ENCODE measurements around the gene AOC2.

DNA sequence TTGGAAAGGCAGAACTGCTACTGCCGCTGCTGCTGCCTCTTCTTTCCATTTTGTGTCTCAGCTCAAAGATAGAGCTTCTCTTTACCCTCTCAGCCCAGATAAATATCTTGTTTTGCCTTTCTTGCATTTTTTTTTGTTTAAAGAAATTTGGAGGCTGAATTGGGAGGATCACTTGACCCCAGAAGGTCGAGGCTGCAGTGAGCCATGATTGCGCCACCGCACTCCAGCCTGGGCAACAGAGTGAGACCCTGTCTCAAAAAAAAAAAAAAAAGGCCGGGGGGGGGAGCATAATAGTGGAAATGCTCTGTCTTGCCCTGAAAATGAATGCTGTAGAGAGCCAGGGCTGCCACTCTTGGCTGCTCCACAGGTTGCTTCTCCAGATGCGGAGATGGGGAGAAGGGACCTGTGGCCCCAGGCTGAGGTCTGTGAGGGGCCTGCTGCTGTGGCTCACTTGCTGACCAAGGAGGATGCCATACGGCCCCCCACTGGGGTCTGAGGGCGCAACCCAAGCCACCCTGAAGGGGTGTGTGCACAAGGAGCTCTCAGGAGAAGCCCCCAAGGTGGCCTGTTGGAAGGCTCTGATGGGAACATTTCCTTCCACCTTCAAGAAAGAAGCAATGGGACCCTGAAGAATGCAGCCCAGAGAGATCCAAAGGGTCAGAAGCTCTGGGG, 34.7 kb downstream of the AOC2 start:
- TF ChIP-seq NFIC (IDR thresholded peaks at IDR 0.05; ENCODE audit: borderline replicate concordance), result no peak
- TF ChIP-seq, protein P1, sequence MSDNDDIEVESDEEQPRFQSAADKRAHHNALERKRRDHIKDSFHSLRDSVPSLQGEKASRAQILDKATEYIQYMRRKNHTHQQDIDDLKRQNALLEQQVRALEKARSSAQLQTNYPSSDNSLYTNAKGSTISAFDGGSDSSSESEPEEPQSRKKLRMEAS (IDR thresholded peaks at IDR 0.05; ENCODE audit: low read depth), result no peak
- TF ChIP-seq, protein P2, sequence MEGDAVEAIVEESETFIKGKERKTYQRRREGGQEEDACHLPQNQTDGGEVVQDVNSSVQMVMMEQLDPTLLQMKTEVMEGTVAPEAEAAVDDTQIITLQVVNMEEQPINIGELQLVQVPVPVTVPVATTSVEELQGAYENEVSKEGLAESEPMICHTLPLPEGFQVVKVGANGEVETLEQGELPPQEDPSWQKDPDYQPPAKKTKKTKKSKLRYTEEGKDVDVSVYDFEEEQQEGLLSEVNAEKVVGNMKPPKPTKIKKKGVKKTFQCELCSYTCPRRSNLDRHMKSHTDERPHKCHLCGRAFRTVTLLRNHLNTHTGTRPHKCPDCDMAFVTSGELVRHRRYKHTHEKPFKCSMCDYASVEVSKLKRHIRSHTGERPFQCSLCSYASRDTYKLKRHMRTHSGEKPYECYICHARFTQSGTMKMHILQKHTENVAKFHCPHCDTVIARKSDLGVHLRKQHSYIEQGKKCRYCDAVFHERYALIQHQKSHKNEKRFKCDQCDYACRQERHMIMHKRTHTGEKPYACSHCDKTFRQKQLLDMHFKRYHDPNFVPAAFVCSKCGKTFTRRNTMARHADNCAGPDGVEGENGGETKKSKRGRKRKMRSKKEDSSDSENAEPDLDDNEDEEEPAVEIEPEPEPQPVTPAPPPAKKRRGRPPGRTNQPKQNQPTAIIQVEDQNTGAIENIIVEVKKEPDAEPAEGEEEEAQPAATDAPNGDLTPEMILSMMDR (IDR thresholded peaks at IDR 0.05), result no peak
